ENCODE measurements around the gene PTGES3L.
"Not testable (repeated sequence)": the region's sequence is repeated elsewhere in the genome, so short reads cannot be mapped to it uniquely, and the experiment has no call there.

Gene PTGES3L

GRCh38 chr17:42919522-42920077 is 60.3 kb downstream of the PTGES3L start:
- not testable (repeated sequence) for DNase-seq (ENCODE audit: low spot score)

GRCh38 chr17:42918902-42919521 is 60.9 kb downstream of the PTGES3L start:
- DNase-seq (ENCODE audit: low spot score), result no peak
